Thymus (tissue), 11 donors: ENCODE measurements around the gene CHL1. TPM values are rescaled to one million over a fixed set of nuclear protein-coding genes. Genes with fewer than 3 reads are reported as not detected.

Source experiments
- DNase-seq, 9 donors: peaks; one replicate each; pipeline ENCODE4 v3.0.0-alpha.2; 2013; ENCODE audit warnings: low spot score in 9 of 9, low read depth in 6 of 9, missing footprints in 1 of 9
- H3K27ac ChIP-seq, 2 donors: one replicate each; pipeline ENCODE4 v1.5.1; 2013; ENCODE audit warnings: control low read depth in 1 of 2, low read depth in 1 of 2, low read length in 1 of 2, mild to moderate bottlenecking in 1 of 2, moderate library complexity in 1 of 2
- H3K27me3 ChIP-seq, 2 donors: one replicate each; pipeline ENCODE4 v1.5.1; 2013; ENCODE audit warnings: low read length in 1 of 2; ENCODE audit not compliant: control insufficient read depth in 2 of 2, insufficient read depth in 1 of 2
- H3K36me3 ChIP-seq, 2 donors: one replicate each; pipeline ENCODE4 v1.5.1; 2013; ENCODE audit warnings: low read length in 1 of 2, mild to moderate bottlenecking in 1 of 2, moderate library complexity in 1 of 2; ENCODE audit not compliant: control insufficient read depth in 2 of 2, insufficient read depth in 2 of 2
- H3K4me1 ChIP-seq, 2 donors: one replicate each; pipeline ENCODE4 v1.5.1; 2013; ENCODE audit warnings: low read length in 2 of 2; ENCODE audit not compliant: control insufficient read depth in 2 of 2, insufficient read depth in 2 of 2
- H3K4me3 ChIP-seq, 2 donors: one replicate each; pipeline ENCODE4 v1.5.1; 2013; ENCODE audit warnings: low read length in 2 of 2, control low read depth in 1 of 2, mild to moderate bottlenecking in 1 of 2
- H3K9me3 ChIP-seq, 2 donors: one replicate each; pipeline ENCODE4 v1.5.1; 2013; ENCODE audit warnings: low read length in 1 of 2, mild to moderate bottlenecking in 1 of 2; ENCODE audit not compliant: control insufficient read depth in 2 of 2, insufficient read depth in 1 of 2
- WGBS: extraction: QIAGEN DNeasy Blood & Tissue Kit; methylation state at CpG from one replicate; pipeline ENCODE4 v1.1.7; 2013; 5-methylcytosine and 5-hydroxymethylcytosine counted together
- polyA plus RNA-seq: library from polyadenylated mRNA; stranded (reverse); fragments of 200-250 nt; gene quantifications from one replicate; pipeline ENCODE4 v1.2.3, GENCODE V29; 2013
- total RNA-seq: library from RNA; stranded (reverse); fragments of 120-200 nt; gene quantifications from one replicate; pipeline ENCODE4 v1.2.4, GENCODE V29; 2013
- donor health status: healthy.

CHL1 gene
- total and polyA plus RNA-seq, 2 donors: 0.66 to 1.5 TPM

GRCh38 chr3:332701-333100, 136.1 kb downstream of the CHL1 start:
- no peak overlapping the region for H3K4me3 ChIP-seq
- H3K4me1 ChIP-seq: no peaks in the 10 kb centered on the region
- H3K27ac ChIP-seq: no peak overlapping the region
- no peaks in the 10 kb centered on the region for H3K36me3 ChIP-seq
- 46% methylated on average over 2 of the region's 2 CpGs for WGBS
- H3K9me3 ChIP-seq: no peaks in the 10 kb centered on the region
- H3K27me3 ChIP-seq: no peaks in the 10 kb centered on the region
- DNase-seq: no peak

- H3K36me3 ChIP-seq: no peaks in the 10 kb centered on the region
- no peak overlapping the region for H3K27ac ChIP-seq
- H3K4me1 ChIP-seq: no peaks in the 10 kb centered on the region
- no peaks in the 10 kb centered on the region for H3K9me3 ChIP-seq
- 88% methylated on average over 5 of the region's 5 CpGs for WGBS
- H3K4me3 ChIP-seq: no peak overlapping the region
- no peak for DNase-seq
- no peaks in the 10 kb centered on the region for H3K27me3 ChIP-seq
Measured at GRCh38 chr3:335240-335639, 138.7 kb downstream of the CHL1 start.

- DNase-seq: no peak
- H3K4me3 ChIP-seq: no peak overlapping the region
- H3K9me3 ChIP-seq: no peaks in the 10 kb centered on the region
- no peak overlapping the region for H3K27ac ChIP-seq
- no peaks in the 10 kb centered on the region for H3K4me1 ChIP-seq
- WGBS: 79% methylated on average over 5 of the region's 5 CpGs
- H3K27me3 ChIP-seq: no peaks in the 10 kb centered on the region
- no peaks in the 10 kb centered on the region for H3K36me3 ChIP-seq
Measured at GRCh38 chr3:339351-339750, 142.8 kb downstream of the CHL1 start.

- DNase-seq: no peak
- Histone ChIP-seq H3K9me3 (no peaks in the 10 kb centered on the region), H3K27ac (no peak overlapping the region), H3K36me3 (no peaks in the 10 kb centered on the region), H3K27me3 (no peaks in the 10 kb centered on the region), H3K4me3 (no peak overlapping the region), H3K4me1 (no peaks in the 10 kb centered on the region)
- 86% methylated on average over 4 of the region's 4 CpGs for WGBS
Measured at GRCh38 chr3:341998-342397, 145.4 kb downstream of the CHL1 start.

GRCh38 chr3:346186-346585, 149.6 kb downstream of the CHL1 start:
- no peak for DNase-seq

GRCh38 chr3:347581-347980, 151.0 kb downstream of the CHL1 start:
- WGBS: 89% methylated on average over 3 of the region's 3 CpGs
- no peak for DNase-seq
- no peaks in the 10 kb centered on the region for H3K4me1 ChIP-seq

More at GRCh38 chr3:346186-346585, 149.6 kb downstream of the CHL1 start:
- 90% methylated on average over 1 of the region's 1 CpG for WGBS
- Histone ChIP-seq H3K4me3 (no peak overlapping the region), H3K27ac (no peak overlapping the region), H3K36me3 (no peaks in the 10 kb centered on the region), H3K9me3 (no peaks in the 10 kb centered on the region), H3K4me1 (no peaks in the 10 kb centered on the region), H3K27me3 (no peaks in the 10 kb centered on the region)

GRCh38 chr3:350871-351371, 154.4 kb downstream of the CHL1 start:
- Histone ChIP-seq H3K4me3 (no peak overlapping the region), H3K9me3 (no peaks in the 10 kb centered on the region), H3K27ac (no peak overlapping the region), H3K4me1 (no peaks in the 10 kb centered on the region), H3K27me3 (no peaks in the 10 kb centered on the region), H3K36me3 (no peaks in the 10 kb centered on the region)
- no peak for DNase-seq
- WGBS: 85% methylated on average over 4 of the region's 4 CpGs

More at GRCh38 chr3:347581-347980, 151.0 kb downstream of the CHL1 start:
- Histone ChIP-seq H3K4me3 (no peak overlapping the region), H3K27me3 (no peaks in the 10 kb centered on the region), H3K27ac (no peak overlapping the region), H3K9me3 (no peaks in the 10 kb centered on the region), H3K36me3 (no peaks in the 10 kb centered on the region)

GRCh38 chr3:352599-352998, 156.0 kb downstream of the CHL1 start:
- no peak for DNase-seq
- Histone ChIP-seq H3K4me3 (no peak overlapping the region), H3K9me3 (no peaks in the 10 kb centered on the region), H3K27me3 (no peaks in the 10 kb centered on the region), H3K27ac (no peak overlapping the region), H3K36me3 (no peaks in the 10 kb centered on the region), H3K4me1 (no peaks in the 10 kb centered on the region)
- WGBS: 74% methylated on average over 1 of the region's 1 CpG

- 90% methylated on average over 3 of the region's 3 CpGs for WGBS
Measured at GRCh38 chr3:353191-353739, 156.7 kb downstream of the CHL1 start.

More at GRCh38 chr3:353191-353739, 156.7 kb downstream of the CHL1 start:
- Histone ChIP-seq H3K9me3 (no peaks in the 10 kb centered on the region), H3K36me3 (no peaks in the 10 kb centered on the region), H3K4me3 (no peak overlapping the region), H3K27ac (no peak overlapping the region), H3K4me1 (no peaks in the 10 kb centered on the region), H3K27me3 (no peaks in the 10 kb centered on the region)
- no peak for DNase-seq
